Esophagus muscularis mucosa (tissue), 4 donors: ENCODE results near the gene RBM19.

Experiments used
- CTCF ChIP-seq, 3 experiments: fragments of 200-600 bp in 2 of 3; fragments of 450-650 bp in 1 of 3; sonication (generic) in 2 of 3; IDR thresholded peaks; one replicate each; pipeline ENCODE4 v1.5.1; 2017 to 2019; ENCODE audit warnings: antibody characterized with exemption in 3 of 3, mild to moderate bottlenecking in 2 of 3, moderate library complexity in 1 of 3
- EP300 ChIP-seq: sonication (generic); formaldehyde crosslinking; IDR thresholded peaks from one replicate; pipeline ENCODE4 v1.6.1; 2017; ENCODE audit warnings: antibody characterized with exemption
- POLR2A ChIP-seq: fragments of 450-650 bp; IDR thresholded peaks from one replicate; pipeline ENCODE4 v1.6.1; 2017; ENCODE audit warnings: antibody characterized with exemption, moderate library complexity, mild to moderate bottlenecking, low read depth
- POLR2AphosphoS5 ChIP-seq, 2 donors: sonication (generic); formaldehyde crosslinking; IDR thresholded peaks; one replicate each; pipeline ENCODE4 v1.6.1; 2017; ENCODE audit warnings: antibody characterized with exemption in 2 of 2

GRCh38 chr12:113855998-113856397 is 110.1 kb downstream of the RBM19 start:
- TF ChIP-seq CTCF (IDR thresholded peaks at IDR 0.05) (no peak), POLR2A (no peak), POLR2AphosphoS5 (IDR thresholded peaks at IDR 0.05) (no peak), EP300 (no peak)
